SK-N-MC (cell line): Measurements from ENCODE around the gene LGALS3BP.

Experiments used
- EZH2 ChIP-seq: fragments of 200-600 bp; sonication (generic); IDR thresholded peaks from one replicate; pipeline ENCODE4 v1.6.1; 2017; ENCODE audit warnings: antibody characterized with exemption
- POLR2AphosphoS5 ChIP-seq: IDR thresholded peaks from 2 replicates; pipeline ENCODE4 v1.6.1; 2012; ENCODE audit warnings: mild to moderate bottlenecking, low read depth, low read length, borderline replicate concordance

- no peak for TF ChIP-seq EZH2
- no peak for TF ChIP-seq POLR2AphosphoS5
Measured at GRCh38 chr17:78966123-78966813, 13.5 kb downstream of the LGALS3BP start.
